Transverse colon (tissue), 4 donors: ENCODE data around the gene HECTD2. TPM values are rescaled to one million over a fixed set of nuclear protein-coding genes. Genes with fewer than 3 reads are reported as not detected.
"Not testable (repeated sequence)": the region's sequence is repeated elsewhere in the genome, so short reads cannot be mapped to it uniquely, and the experiment has no call there.

ENCODE experiments used
- DNase-seq: peaks from one replicate; pipeline ENCODE4 v3.0.0-alpha.2; 2019
- H3K27ac ChIP-seq, 4 donors: fragments of 200-600 bp; sonication (generic); 2 replicates each; pipeline ENCODE4 v1.5.1; 2016 to 2018; ENCODE audit warnings: inconsistent platforms in 4 of 4
- H3K27me3 ChIP-seq: fragments of 200-600 bp; sonication (generic); 2 replicates; pipeline ENCODE4 v1.5.1; 2017; ENCODE audit warnings: inconsistent platforms
- H3K36me3 ChIP-seq, 4 donors: fragments of 200-600 bp; sonication (generic); 2 replicates each; pipeline ENCODE4 v1.5.1; 2017 to 2019; ENCODE audit warnings: inconsistent platforms in 4 of 4
- H3K4me1 ChIP-seq, 4 donors: fragments of 200-600 bp; sonication (generic); 2 replicates each; pipeline ENCODE4 v1.5.1; 2017 to 2020; ENCODE audit warnings: inconsistent platforms in 4 of 4
- H3K4me3 ChIP-seq, 4 donors: fragments of 200-600 bp; sonication (generic); 1 replicate in 1 of 4; 2 replicates in 3 of 4; pipeline versions ENCODE4 v1.5.1 to v1.6.1; 2017 to 2019; ENCODE audit warnings: inconsistent platforms in 4 of 4
- H3K9me3 ChIP-seq, 2 donors: fragments of 200-600 bp; sonication (generic); 2 replicates each; pipeline ENCODE4 v1.5.1; 2017 to 2019; ENCODE audit warnings: inconsistent platforms in 2 of 2
- CTCF ChIP-seq, 5 experiments: fragments of 200-600 bp in 3 of 5; fragments of 450-650 bp in 2 of 5; sonication (generic) in 3 of 5; IDR thresholded peaks; 1 replicate in 2 of 5; 2 replicates in 3 of 5; pipeline ENCODE4 v1.5.1; 2016 to 2017; ENCODE audit warnings: antibody characterized with exemption in 5 of 5, inconsistent platforms in 3 of 5, mild to moderate bottlenecking in 2 of 5, moderate library complexity in 1 of 5
- EP300 ChIP-seq: sonication (generic); formaldehyde crosslinking; IDR thresholded peaks from one replicate; pipeline ENCODE4 v1.6.1; 2017; ENCODE audit warnings: antibody characterized with exemption, low read depth
- POLR2A ChIP-seq: fragments of 450-650 bp; IDR thresholded peaks from one replicate; pipeline ENCODE4 v1.6.1; 2016; ENCODE audit warnings: antibody characterized with exemption, mild to moderate bottlenecking, moderate library complexity
- POLR2AphosphoS5 ChIP-seq, 3 donors: sonication (generic); formaldehyde crosslinking; IDR thresholded peaks; one replicate each; pipeline ENCODE4 v1.6.1; 2016; ENCODE audit warnings: antibody characterized with exemption in 3 of 3
- WGBS, 2 donors: methylation state at CpG; one replicate each; pipeline ENCODE4 v1.1.5; 2018; ENCODE audit warnings: low coverage in 1 of 2; 5-methylcytosine and 5-hydroxymethylcytosine counted together
- in situ Hi-C, 4 donors: fragments of 200-750 bp; cut with MboI; loops; one replicate each; pipeline versions ENCODE4 v1.15.0 to v1.15.1; 2017; ENCODE audit warnings: low sequenced_read_pairs in 3 of 4, low pct_ligation_motif_present in 1 of 4, low pct_unique_long_range_greater_than_20kb in 1 of 4
- intact Hi-C: fragments of 100-400 bp; cut with DNase I; formaldehyde crosslinking; loops from one replicate; pipeline ENCODE4 v1.15.1; 2023; ENCODE audit warnings: low total_unique reads
- total RNA-seq, 4 donors: library from RNA; depleted of rRNA; stranded (reverse); fragments of >200 nt; gene quantifications; one replicate each; pipeline ENCODE4 v1.1.0, GENCODE V29; 2016

HECTD2 gene
- total RNA-seq, 4 donors from 2014 or later, result 6.8 to 10.3 (median 8.1) TPM

- in situ Hi-C loops (no loop called here), intact Hi-C loops (no loop called here)
- H3K27ac ChIP-seq, result no peak overlapping the region
- H3K36me3 ChIP-seq, result no peaks in the 10 kb centered on the region
- 62% methylated on average over 4 of the region's 4 CpGs; no CpG with 5 or more reads in 1 of the 2 donors for WGBS, 2 donors
- no peaks in the 10 kb centered on the region for H3K4me1 ChIP-seq
- no peak for DNase-seq
- H3K27me3 ChIP-seq, result no peaks in the 10 kb centered on the region
- TF ChIP-seq POLR2AphosphoS5 (IDR thresholded peaks at IDR 0.05), result no peak
- TF ChIP-seq POLR2A, result no peak
- no peak for TF ChIP-seq CTCF (IDR thresholded peaks at IDR 0.05)
- TF ChIP-seq EP300, result no peak
- H3K4me3 ChIP-seq, result no peak overlapping the region
- H3K9me3 ChIP-seq, result no peaks in the 10 kb centered on the region
Observed at GRCh38 chr10:91528080-91528479, 117.9 kb downstream of the HECTD2 start.

- no peaks in the 10 kb centered on the region for H3K9me3 ChIP-seq
- no peaks in the 10 kb centered on the region for H3K27me3 ChIP-seq
- 100% methylated on average over 1 of the region's 1 CpG; no CpG with 5 or more reads in 1 of the 2 donors for WGBS, 2 donors
- intact Hi-C loops (no loop called here), in situ Hi-C loops (no loop called here)
- no peak for DNase-seq
- no peaks in the 10 kb centered on the region for H3K36me3 ChIP-seq
- no peak overlapping the region for H3K27ac ChIP-seq
- TF ChIP-seq CTCF (IDR thresholded peaks at IDR 0.05) (no peak), EP300 (no peak), POLR2A (no peak), POLR2AphosphoS5 (IDR thresholded peaks at IDR 0.05) (no peak)
- H3K4me3 ChIP-seq, result no peak overlapping the region
- no peaks in the 10 kb centered on the region for H3K4me1 ChIP-seq
Observed at GRCh38 chr10:91528768-91529167, 118.6 kb downstream of the HECTD2 start.

GRCh38 chr10:91534789-91535188 is 124.6 kb downstream of the HECTD2 start:
- H3K4me3 ChIP-seq, H3K4me1 ChIP-seq, H3K27me3 ChIP-seq, H3K36me3 ChIP-seq, H3K27ac ChIP-seq, in situ Hi-C loops, H3K9me3 ChIP-seq, DNase-seq: not testable (repeated sequence)
- intact Hi-C loops, result loop anchor here (5.0 kb wide), 1 partner anchor 587 kb away; no protein-coding TSS in a partner anchor
- no CpG with 5 or more reads among the region's 1 CpG for WGBS, 2 donors

GRCh38 chr10:91536111-91536510 is 126.0 kb downstream of the HECTD2 start:
- no peak overlapping the region for H3K4me3 ChIP-seq
- DNase-seq, result no peak
- no peaks in the 10 kb centered on the region for H3K36me3 ChIP-seq
- H3K27me3 ChIP-seq, result no peaks in the 10 kb centered on the region
- H3K27ac ChIP-seq, result no peak overlapping the region
- TF ChIP-seq POLR2A, result no peak
- TF ChIP-seq POLR2AphosphoS5 (IDR thresholded peaks at IDR 0.05), result peak in 1 of 3 donors; percentile 41
- in situ Hi-C loops (no loop called here), intact Hi-C loops (no loop called here)
- WGBS, 2 donors, result 76% methylated on average over 4 of the region's 4 CpGs; no CpG with 5 or more reads in 1 of the 2 donors
- no peaks in the 10 kb centered on the region for H3K9me3 ChIP-seq
- H3K4me1 ChIP-seq, result no peaks in the 10 kb centered on the region

- Histone ChIP-seq H3K4me3 (no peak overlapping the region), H3K27me3 (no peaks in the 10 kb centered on the region), H3K9me3 (no peaks in the 10 kb centered on the region), H3K4me1 (no peaks in the 10 kb centered on the region), H3K36me3 (no peaks in the 10 kb centered on the region), H3K27ac (no peak overlapping the region)
- DNase-seq, result no peak
- WGBS, 2 donors, result 47 to 62% methylated on average over 2 of the region's 2 CpGs
- no peak for TF ChIP-seq CTCF (IDR thresholded peaks at IDR 0.05)
- in situ Hi-C loops (no loop called here), intact Hi-C loops (no loop called here)
Observed at GRCh38 chr10:91536733-91537132, 126.6 kb downstream of the HECTD2 start.
